CMK (cell line): ENCODE data around the gene POC1A.

Experiments
- DNase-seq: peaks from one replicate; pipeline ENCODE4 v3.0.0-alpha.2; 2010; ENCODE audit warnings: low read depth

POC1A gene

GRCh38 chr3:52065264-52065756, 88.9 kb downstream of the POC1A start:
- no peak for DNase-seq

DNA sequence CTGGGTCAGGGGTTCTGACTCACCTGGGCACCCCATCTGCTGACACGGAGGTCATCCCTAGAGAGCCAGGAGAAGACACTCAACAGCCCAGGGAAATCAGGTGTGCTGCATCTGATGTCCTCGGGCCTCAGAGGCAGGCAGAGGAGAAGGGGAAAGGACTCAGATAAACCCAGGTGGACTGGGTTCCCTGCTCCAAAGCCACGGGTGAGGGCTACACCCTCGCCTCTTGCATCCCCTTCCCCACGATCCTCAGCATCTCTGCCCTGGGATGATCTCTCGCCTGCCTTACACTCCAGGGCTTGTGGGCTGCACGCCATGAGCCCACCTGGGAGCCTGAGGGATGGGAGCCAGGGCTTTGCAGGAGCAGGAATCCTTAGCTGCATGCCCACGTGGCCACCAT, 89.7 kb downstream of the POC1A start:
- no peak for DNase-seq

DNA sequence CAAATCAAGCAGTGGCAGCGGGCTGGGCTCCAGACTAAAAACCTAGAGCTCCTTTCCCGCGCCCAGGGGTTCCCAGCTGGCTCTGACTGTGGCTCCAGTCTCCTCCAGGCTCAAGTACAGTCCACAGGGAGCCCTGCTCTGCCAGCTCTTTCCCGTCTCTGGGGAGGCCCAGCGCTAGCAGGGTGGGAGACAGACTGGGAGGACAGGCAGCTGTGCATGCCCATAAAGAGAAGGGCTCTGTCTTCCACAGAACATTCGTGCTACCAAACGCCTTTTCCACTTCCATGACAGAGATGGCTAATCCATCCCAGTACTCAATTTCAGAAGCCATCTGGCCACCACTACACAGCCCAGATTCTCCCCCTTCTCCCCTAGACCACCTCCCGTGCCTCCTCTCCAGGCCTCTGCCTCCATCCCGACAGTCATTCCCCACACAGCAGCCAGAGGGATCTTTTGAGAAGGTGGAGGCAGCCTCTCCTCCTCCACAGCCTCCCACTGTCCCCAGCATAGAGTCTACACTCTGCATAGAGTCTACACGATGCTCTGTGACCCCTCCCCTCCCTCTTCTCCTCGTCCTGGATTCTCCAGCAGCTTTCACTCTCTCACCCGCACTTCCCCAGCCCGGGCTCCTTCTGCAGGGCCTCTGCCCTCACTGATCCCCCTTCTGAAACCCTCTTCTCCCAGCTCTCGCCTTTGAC, 91.0 kb downstream of the POC1A start:
- DNase-seq = no peak

DNA sequence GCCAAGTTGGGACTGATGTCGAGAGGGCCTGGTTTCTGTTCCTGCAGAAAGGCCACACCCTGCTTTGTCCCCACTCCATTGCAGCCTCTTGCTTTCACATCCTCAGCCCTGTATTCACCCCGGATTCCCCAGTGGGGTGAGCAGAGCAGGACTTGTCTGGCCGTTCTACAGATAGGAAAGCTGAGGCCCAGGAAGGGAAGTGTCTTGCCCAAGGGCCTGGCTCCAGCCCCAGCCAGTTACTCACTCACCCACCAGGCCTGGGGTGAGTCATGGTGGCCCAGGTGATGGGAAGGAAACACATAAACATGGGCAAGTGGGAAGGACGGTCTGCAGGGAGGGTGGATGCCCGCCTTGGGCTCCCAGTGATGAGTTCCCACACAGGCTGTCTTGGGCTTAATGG, 91.7 kb downstream of the POC1A start:
- no peak for DNase-seq

DNA sequence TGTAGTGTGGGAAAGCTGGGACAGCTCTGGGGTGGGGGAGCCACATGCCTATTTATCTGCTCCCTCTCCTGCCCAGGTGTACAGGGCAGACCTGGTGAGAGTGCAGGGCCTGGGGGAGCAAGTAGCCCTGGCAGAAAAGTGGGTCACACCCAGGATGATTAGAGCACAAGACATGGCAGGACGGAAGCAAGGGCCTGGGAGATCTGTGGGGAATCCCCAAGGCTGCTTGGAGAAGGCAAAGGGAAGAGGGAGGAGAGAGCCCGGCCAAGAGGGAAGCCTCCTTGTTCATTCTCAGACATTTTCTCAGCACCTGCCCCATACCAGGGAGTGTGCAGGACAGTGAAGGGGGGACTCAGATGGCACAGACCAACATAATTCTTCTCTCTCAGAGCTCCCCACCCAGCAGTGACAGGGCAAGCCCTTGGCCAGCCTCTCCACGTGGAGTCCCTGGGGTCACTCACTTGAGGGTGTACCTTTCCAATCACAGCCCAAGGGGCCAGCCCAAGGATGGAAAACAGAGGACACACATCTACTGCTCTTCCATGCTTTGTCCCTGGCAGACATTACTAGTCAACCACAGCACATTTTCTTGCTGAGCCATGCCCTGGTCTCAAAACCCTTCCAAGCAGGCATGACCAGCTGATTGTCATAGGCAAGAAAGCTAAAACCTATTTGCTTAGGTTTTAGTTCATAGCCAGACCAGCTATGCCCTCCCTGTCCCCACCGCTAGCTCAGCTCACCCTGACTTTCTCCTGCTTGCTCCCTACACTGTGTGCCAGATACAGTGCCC, 92.9 kb downstream of the POC1A start:
- no peak for DNase-seq

GRCh38 chr3:52059781-52060180, 94.4 kb downstream of the POC1A start:
- no peak for DNase-seq

DNA sequence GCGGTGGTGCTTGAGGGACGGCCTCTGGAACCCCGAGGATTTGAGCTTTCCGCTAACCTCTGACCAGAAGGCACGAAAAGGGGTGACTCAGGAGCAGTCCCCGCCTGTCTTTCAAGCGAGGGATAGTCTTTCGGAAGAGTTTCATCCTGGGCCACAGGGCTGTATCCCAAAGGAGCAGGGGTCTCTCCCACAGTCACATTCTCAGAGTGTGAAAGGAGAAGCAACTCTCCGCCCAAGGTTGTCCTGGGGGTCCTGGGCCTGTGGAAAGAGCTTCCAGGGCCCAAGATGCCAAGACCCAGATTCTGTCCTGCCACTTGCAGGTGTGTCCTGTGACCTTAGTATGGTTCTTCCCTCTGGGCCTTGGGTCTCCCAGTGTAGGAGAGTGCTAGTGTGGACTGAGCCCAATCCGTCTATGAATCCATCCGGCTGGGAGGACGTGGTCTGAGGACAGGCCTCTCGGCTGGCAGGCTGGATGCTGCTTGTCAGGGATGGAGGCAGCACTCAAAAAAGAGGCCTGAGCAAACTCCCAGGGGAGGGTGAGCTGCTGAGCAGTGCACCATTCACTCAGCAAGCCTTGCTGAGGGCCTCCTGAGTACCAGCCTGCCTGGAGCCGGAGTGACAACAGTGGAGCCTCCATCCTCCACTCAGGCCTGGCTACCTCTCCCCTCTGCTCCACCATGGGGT, 96.3 kb downstream of the POC1A start:
- no peak for DNase-seq

DNA sequence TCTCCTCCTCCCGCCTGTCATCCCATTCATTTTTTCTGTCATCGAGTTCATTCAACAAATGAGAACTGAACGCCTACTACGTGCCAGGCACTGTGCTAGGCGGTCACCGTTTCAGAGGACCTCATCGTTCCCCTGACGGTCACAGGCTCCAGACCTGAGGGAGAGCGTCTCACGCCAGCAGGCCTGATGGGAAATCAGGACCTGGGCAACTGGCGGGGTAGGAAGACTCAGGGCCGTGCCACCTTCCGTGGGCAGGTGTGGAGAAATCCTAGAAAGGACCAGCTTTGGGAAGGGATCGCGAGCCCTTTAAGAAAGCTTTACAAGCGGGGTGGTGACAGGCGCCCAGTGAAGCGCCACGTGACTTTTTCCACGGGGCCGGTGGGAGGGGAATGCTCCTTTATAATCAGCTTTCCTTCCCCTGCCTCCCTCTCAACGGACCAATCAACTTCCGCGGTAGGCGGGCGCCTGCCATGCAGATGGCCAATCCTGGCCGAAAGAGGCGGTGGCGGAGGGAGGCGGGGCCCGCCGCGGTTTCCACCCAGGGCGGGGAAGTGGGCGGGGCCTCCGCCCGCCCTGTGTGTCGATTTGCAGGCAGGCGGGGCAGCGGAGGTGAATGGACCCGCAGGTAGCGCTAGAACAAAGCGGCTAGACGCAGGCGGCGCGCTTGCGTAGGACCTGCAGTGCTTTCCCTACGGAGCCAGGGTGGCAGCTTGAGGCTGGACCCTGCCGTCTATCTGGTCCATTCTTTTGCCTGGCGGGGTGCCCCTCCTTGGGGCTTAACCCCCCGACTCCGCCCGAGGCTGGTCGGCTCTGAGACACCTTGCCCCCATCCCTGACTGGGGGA, 97.0 kb downstream of the POC1A start:
- peak; percentile 93 for DNase-seq

DNA sequence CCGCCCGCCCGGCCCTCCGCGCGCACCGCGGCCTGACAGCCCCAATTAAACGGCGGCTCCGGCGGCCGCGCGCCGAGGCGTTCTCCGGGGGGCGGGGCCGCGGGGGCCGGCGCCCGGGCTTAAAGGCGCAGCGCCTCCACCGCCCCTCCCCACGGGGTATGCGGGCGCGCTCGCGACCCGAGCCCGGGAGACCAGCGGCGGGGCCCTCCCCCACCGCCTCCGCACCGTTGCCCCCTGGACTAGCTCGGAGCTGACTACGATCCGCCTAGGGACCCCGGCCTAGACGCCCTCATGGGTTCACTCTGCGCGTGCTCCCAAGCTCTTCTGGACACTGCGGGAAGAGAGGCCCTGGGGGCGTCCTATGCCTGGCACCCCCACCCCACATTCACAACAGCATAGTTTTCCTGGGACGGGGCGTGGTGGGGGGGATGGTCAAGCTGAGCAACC, 97.7 kb downstream of the POC1A start, which contains the start of gene DUSP7:
TSS of gene DUSP7 (minus strand) at position 51 of the 447 bp plus-strand sequence. CDS start 205 bp downstream, outside the sequence.
- DNase-seq = no peak

DNA sequence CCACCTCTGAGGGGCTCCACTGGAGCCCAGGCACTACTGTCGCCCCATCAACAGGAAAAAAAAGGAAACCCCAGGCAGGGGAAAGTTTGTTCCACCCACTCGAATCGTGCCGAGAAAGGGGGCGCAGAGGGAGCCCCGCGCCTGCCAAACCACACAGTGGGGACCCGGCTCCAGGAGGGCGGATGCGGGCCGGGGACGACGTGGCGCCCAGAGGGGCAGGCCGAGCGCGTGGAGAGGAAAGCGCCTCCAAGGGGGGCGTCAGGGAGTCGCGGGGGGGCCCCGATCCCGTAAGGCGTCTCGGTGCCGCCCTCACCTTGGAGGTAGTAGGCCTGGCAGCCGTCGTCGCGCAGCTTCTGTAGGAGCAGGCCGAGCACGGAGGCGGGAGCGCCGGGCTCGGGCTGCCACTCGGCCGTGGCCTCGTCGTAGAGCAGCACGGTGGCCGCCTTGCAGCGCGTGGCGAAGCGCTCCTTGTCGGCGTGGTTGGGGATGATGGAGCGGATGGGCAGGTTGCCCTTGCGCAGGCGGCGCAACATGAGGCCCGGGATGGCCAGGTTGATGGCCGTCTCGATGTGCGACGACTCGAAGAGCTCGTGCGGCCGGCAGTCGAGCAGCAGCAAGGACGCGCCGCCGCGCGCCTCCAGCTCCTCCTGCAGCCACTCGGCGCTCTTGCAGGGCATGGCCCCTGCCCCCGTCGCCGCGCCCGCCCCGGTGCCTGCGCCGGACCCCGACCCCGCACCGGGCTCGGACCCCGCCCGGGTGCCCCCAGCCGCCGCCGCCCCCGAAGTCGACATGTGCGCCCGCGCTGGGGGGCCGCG, 98.5 kb downstream of the POC1A start:
- DNase-seq = no peak

DNA sequence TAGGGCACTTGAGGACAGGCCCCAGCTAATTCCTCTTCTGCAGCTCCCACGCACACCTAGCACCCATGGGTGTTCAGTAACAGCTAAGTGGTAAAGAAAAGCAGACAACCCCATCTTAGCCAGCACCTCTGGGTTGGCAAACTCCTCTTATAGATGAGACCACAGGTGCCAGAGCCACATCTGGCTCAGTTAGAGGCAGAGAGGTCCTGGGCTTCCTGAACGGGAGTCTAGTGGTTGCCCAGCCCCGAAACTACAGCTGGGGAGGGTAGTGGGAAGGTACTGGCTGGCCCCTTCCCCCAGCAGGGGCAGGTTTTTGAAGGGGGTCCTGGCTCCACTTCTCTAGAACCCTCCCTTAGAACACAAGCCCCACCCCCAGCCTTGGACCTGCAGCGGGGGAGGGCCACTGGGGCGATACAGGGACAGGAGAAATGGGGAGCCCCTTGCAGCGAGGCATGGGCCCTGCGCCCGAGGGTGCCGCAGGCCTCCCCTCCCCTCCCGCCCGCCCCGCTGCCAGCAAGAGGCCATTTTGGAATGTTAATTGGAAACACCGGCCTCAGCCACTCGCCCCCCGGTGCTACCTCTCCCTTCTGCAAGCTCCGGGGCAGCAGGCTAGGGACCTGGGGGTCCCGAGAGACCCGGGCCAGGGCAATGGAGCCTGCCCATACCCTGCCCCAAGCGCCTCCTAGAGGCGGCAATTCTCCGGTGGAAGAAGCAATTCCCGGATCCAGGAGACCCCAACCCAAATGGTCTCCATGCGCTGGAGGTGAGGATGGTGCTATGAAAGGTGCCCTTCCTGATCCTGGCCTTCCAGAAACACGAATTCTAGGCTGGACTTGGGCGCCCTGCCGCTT, 99.3 kb downstream of the POC1A start:
- DNase-seq = no peak

DNA sequence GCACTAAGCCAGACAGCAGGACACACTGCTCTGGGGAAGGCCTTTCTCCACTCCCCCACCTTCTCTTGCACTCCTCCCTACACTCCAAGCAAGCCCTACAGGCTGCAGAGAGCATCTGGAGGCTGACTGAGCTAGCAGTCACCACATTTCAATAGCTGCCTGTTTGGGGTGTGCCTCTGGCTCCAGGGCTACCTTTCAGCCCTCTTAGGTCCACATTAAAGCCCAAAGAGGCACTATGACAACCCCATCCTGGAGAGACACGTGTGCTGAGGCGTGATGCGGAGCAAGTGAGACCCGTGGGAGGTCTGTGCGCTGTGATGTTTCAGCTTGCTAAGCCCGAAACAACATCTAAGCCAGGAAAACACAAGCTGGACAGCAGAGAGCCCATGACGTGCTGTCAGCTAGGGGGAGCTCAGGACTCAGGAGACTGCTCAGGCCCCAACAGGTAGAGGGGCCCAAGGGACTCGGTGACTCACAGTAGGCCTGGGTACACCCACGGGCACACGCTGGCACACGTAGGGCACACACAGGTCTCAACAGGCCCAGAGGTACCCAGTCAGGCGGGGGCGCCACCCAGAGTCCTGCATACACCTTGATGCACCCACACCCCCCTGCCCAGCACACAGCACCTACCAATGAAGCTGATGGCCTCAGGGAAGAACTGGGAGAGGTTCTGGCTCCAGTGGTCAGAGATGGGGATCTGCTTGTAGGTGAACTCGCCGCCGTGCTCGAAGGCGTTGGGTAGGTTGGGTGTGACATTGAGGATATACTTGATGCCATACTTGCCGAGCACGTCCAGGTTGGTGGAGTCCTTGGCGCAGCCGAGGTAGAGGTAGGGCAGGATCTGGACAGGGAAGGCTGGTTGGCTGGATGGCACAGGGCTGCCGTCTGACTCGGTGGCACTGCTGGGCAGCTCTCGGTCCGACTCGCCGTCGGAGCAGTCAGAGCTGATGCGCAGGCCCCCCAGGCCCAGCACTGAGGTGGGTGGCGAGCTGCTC, 100.6 kb downstream of the POC1A start:
- DNase-seq = no peak

DNA sequence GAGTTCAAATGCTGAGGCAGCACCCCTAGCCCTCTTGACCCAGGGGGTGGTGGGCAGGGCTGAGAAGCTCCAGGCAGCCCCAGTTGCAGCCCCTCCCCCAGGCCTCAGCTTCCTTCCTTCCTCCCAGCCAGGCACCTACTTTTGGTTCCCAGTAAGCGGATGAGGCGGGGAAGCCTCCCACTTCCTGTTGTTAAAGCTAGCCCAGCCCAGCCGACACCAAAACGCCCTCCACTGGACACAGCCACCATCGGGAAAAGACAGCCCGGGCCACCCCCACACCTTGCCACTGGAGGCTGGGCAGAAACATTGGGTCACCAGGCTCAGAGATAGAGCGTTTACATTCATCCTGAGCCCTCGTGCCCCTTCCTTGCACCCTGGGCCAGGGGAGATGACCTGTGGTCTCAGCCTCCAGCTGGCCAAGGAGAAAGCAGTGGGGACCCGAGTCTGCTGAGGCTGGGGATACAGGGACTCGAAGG, 101.4 kb downstream of the POC1A start:
- peak; percentile 95 for DNase-seq

DNA sequence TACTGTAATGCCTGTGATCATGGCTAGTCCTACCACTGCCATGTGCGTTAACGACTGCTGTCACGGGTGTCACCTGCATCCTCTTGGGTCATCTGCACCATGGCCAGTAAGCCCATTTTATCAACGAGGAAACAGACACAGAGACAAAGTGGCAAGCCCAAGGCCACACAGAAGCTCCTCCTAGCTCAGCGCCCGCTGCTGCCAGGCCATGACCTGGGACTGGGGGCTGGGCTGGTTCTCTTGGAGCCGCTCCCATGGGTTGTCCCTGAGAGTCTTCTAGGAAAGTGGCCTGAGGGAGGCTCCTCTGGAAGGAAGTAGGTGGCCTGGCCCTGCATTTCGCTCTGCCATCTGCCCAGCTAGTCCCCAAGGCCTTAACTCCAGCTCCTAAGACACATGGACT, 102.8 kb downstream of the POC1A start:
- no peak for DNase-seq

- no peak for DNase-seq
Measured at GRCh38 chr3:52050571-52050970, 103.7 kb downstream of the POC1A start.

GRCh38 chr3:52049503-52049902, 104.7 kb downstream of the POC1A start:
- DNase-seq = no peak

GRCh38 chr3:52047295-52047960, 106.8 kb downstream of the POC1A start:
- no peak for DNase-seq

DNA sequence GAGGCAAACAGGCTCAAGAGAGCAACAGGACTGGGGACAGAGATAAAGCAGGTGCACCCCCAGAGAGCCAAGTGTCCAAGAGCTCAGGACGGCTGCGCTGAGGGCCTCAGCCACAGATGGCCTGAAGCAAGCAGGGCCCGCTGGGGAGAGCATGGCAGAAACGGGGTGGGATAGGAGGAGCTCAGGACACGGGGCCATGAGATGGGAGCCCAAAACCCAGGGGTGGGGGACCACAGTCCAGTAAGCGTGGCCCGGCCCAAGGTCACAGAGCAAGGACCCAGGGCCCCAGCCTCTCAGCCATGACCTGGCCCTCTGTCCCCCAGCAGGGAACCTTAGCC, 107.4 kb downstream of the POC1A start:
- no peak for DNase-seq
